Measurements from ENCODE around the gene CENPO. TPM values are rescaled to one million over a fixed set of nuclear protein-coding genes. Genes with fewer than 3 reads are reported as not detected.

Gene CENPO
- total and polyA plus RNA-seq, 8 donors, result 9.9 to 33.2 (median 20.0) TPM

DNA sequence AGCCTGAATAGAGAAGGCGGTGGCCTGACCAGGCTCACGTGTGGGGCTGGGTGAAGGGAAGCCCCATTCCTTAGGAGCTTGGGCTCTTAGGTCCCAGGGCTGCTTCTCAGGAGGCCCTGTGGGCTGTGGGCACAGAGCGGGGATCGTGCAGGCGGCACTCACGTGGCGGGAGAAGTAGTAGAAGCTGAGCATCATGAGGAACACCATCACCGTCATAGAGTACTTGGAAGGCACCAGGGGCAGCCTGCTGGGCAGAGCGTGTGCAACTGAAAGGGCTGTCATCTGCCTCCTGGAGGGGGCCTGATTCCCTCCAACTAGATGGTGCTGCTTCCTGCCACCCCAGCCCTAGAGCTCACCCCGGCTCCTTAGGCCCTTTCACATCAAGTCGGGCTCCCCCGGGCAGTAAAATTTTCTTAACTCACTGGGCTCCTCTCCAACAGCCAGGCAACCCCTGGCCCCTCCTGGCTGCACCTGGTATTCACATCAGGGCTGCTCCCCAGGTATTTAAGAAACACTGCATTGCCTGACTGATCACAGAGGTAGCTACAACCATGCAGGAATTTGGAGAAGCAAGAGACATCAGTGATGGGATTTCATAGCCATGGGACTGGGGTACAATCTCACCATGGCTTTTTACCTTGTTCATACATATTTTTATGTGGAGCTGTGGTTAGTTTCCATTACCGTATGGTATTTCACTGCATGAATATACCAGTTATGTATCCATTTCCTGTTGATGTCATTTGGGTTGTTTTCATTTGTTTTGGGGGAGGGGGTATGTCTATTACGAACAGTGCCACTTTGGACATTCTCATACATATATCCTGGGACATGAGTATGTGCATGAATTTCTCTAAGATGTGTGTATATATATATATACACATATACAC is 32.9 kb downstream of the CENPO start:
- Histone ChIP-seq H3K4me1 (peaks cover 0 to 6% of the 10 kb centered on the region in 2 donors), H3K4me3 (no peak overlapping the region), H3K27me3 (no peaks in the 10 kb centered on the region), H3K9me3 (no peaks in the 10 kb centered on the region), H3K27ac (no peak overlapping the region), H3K36me3 (peaks cover 0 to 19% of the 10 kb centered on the region in 2 donors)
- ATAC-seq (no peak), DNase-seq (no peak)
- intact Hi-C loops (cut with DNase I), result loop anchor here (5.0 to 10.0 kb wide), 2 partner anchors 411 to 414 kb away; no protein-coding TSS in a partner anchor
- no peak for TF ChIP-seq CTCF (IDR thresholded peaks at IDR 0.05)

- ATAC-seq (no peak), DNase-seq (no peak)
- Histone ChIP-seq H3K9me3 (no peaks in the 10 kb centered on the region), H3K4me1 (peaks cover 0 to 6% of the 10 kb centered on the region in 2 donors), H3K27me3 (no peaks in the 10 kb centered on the region), H3K4me3 (no peak overlapping the region), H3K27ac (no peak overlapping the region), H3K36me3 (peaks cover 0 to 13% of the 10 kb centered on the region in 2 donors)
- intact Hi-C loops (cut with DNase I), result loop anchor here (5.0 to 10.0 kb wide), 2 partner anchors 412 to 414 kb away; no protein-coding TSS in a partner anchor
- TF ChIP-seq CTCF (IDR thresholded peaks at IDR 0.05), result no peak
Measured at GRCh38 chr2:24826773-24827145, 33.5 kb downstream of the CENPO start.

- peak; percentile 96 for ATAC-seq
- intact Hi-C loops (cut with DNase I), result loop anchor here (5.0 to 10.0 kb wide), 2 partner anchors 413 to 415 kb away; no protein-coding TSS in a partner anchor
- Histone ChIP-seq H3K9me3 (no peaks in the 10 kb centered on the region), H3K4me1 (peaks cover 0 to 6% of the 10 kb centered on the region in 2 donors), H3K36me3 (peaks cover 0 to 11% of the 10 kb centered on the region in 2 donors), H3K4me3 (no peak overlapping the region), H3K27me3 (no peaks in the 10 kb centered on the region), H3K27ac (no peak overlapping the region)
- TF ChIP-seq CTCF (IDR thresholded peaks at IDR 0.05), result peak; percentile 71 to 90
- DNase-seq, result peak in 3 of 4 donors; percentile 74 to 90 (median 77)
Measured at GRCh38 chr2:24827321-24828237, 34.4 kb downstream of the CENPO start.

GRCh38 chr2:24828238-24828996 is 35.2 kb downstream of the CENPO start:
- DNase-seq, result no peak
- no peaks in the 10 kb centered on the region for H3K9me3 ChIP-seq
- intact Hi-C loops (cut with DNase I), result loop anchor here (5.0 to 10.0 kb wide), 2 partner anchors 414 to 416 kb away; no protein-coding TSS in a partner anchor
- H3K4me1 ChIP-seq, result peaks cover 0 to 6% of the 10 kb centered on the region in 2 donors
- peaks cover 0 to 4% of the 10 kb centered on the region in 2 donors for H3K36me3 ChIP-seq
- TF ChIP-seq CTCF (IDR thresholded peaks at IDR 0.05), result no peak
- no peak for ATAC-seq
- no peaks in the 10 kb centered on the region for H3K27me3 ChIP-seq
- H3K27ac ChIP-seq, result no peak overlapping the region
- no peak overlapping the region for H3K4me3 ChIP-seq
